ENCODE measurements around the gene ADAP1. TPM values are rescaled to one million over a fixed set of nuclear protein-coding genes. Genes with fewer than 3 reads are reported as not detected.

Gene ADAP1
- total RNA-seq, 1 donor from 2014 or later, result 0.30 TPM

DNA sequence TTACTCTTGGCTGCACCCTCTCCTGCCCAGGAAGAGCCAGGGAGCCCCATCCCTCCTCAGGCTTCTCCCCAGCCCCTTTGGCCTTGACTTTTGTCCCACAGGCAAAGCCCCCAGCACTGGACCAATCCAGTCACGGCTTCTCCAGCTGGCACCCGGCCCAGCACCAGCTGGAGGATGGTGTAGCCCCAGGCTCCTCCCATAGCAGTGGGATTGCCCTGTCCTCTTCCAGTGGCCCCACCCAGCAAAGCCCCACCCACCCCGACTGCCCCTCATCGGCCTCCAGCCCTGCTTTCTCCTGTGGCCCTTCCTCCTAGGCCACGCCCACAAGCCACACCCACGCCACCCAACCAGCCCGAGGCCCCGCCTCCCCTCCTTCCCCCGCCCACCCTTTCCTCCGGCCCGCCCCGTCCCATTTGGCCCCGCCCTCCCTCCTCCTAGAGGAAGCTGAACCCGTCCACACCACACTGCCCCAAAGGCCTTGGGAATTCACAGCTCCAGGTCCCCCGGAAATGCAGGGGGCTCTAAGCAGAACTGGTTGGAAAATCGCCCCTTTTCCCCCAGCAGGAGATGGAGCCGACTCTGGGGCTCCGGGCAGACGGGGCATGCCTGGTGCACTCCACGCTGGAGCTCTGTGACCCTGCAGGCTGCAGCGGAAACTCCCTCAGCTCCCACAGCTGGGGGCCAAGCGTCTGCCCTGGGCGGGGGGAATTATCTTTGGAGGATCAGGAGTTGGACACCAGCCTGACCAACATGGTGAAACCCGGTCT is 52.9 kb downstream of the ADAP1 start:
- H3K9me3 Mint-ChIP-seq, result no peaks in the 10 kb centered on the region
- no peak overlapping the region for H3K4me3 Mint-ChIP-seq
- DNase-seq (ENCODE audit: low spot score), result peak; percentile 96
- no peak for TF ChIP-seq EZH2 (IDR thresholded peaks at IDR 0.05)
- TF ChIP-seq EZH2phosphoT487 (IDR thresholded peaks at IDR 0.05), result no peak
- TF ChIP-seq, protein P1, sequence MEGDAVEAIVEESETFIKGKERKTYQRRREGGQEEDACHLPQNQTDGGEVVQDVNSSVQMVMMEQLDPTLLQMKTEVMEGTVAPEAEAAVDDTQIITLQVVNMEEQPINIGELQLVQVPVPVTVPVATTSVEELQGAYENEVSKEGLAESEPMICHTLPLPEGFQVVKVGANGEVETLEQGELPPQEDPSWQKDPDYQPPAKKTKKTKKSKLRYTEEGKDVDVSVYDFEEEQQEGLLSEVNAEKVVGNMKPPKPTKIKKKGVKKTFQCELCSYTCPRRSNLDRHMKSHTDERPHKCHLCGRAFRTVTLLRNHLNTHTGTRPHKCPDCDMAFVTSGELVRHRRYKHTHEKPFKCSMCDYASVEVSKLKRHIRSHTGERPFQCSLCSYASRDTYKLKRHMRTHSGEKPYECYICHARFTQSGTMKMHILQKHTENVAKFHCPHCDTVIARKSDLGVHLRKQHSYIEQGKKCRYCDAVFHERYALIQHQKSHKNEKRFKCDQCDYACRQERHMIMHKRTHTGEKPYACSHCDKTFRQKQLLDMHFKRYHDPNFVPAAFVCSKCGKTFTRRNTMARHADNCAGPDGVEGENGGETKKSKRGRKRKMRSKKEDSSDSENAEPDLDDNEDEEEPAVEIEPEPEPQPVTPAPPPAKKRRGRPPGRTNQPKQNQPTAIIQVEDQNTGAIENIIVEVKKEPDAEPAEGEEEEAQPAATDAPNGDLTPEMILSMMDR (IDR thresholded peaks at IDR 0.05), result no peak
- Histone ChIP-seq H3K27ac (no peak overlapping the region), H3K9me3 (ENCODE audit: low read depth) (no peaks in the 10 kb centered on the region), H3K4me1 (peaks cover 2% of the 10 kb centered on the region), H3K4me3 (no peak overlapping the region), H3K79me2 (ENCODE audit: low read depth) (no peaks in the 10 kb centered on the region), H3K9ac (no peak overlapping the region), H4K20me1 (ENCODE audit: low read depth) (peaks cover under 1% of the 10 kb centered on the region), H3K27me3 (peaks cover 27% of the 10 kb centered on the region), H3K4me2 (peak overlapping the region; percentile 38), H3F3A (ENCODE audit: low read depth) (no peaks in the 10 kb centered on the region), H3K36me3 (no peaks in the 10 kb centered on the region), H2AFZ (replicated peaks) (no peak overlapping the region)
- H3K27ac Mint-ChIP-seq, result no peak overlapping the region
- peaks cover 4% of the 10 kb centered on the region for H3K4me1 Mint-ChIP-seq
- H3K36me3 Mint-ChIP-seq, result no peaks in the 10 kb centered on the region
- peaks cover 13% of the 10 kb centered on the region for H3K27me3 Mint-ChIP-seq (ENCODE audit: insufficient read depth, low read depth)

- Histone ChIP-seq H3K36me3 (no peaks in the 10 kb centered on the region), H2AFZ (replicated peaks) (no peak overlapping the region), H3K27ac (no peak overlapping the region), H3F3A (ENCODE audit: low read depth) (no peaks in the 10 kb centered on the region), H3K9me3 (ENCODE audit: low read depth) (no peaks in the 10 kb centered on the region), H3K79me2 (ENCODE audit: low read depth) (no peaks in the 10 kb centered on the region), H3K4me3 (no peak overlapping the region), H4K20me1 (ENCODE audit: low read depth) (peaks cover 6% of the 10 kb centered on the region), H3K4me2 (no peak overlapping the region), H3K4me1 (peaks cover 2% of the 10 kb centered on the region), H3K27me3 (peaks cover 22% of the 10 kb centered on the region), H3K9ac (no peak overlapping the region)
- Mint-ChIP-seq H3K27ac (no peak overlapping the region), H3K36me3 (peaks cover 4% of the 10 kb centered on the region), H3K27me3 (ENCODE audit: insufficient read depth, low read depth) (peaks cover 15% of the 10 kb centered on the region), H3K4me1 (peaks cover 4% of the 10 kb centered on the region), H3K4me3 (no peak overlapping the region), H3K9me3 (no peaks in the 10 kb centered on the region)
- no peak for DNase-seq (ENCODE audit: low spot score)
- TF ChIP-seq, protein P1 (IDR thresholded peaks at IDR 0.05), result no peak
- no peak for TF ChIP-seq EZH2 (IDR thresholded peaks at IDR 0.05)
- TF ChIP-seq EZH2phosphoT487 (IDR thresholded peaks at IDR 0.05), result no peak
Measured at GRCh38 chr7:901041-901387, 53.5 kb downstream of the ADAP1 start.

DNA sequence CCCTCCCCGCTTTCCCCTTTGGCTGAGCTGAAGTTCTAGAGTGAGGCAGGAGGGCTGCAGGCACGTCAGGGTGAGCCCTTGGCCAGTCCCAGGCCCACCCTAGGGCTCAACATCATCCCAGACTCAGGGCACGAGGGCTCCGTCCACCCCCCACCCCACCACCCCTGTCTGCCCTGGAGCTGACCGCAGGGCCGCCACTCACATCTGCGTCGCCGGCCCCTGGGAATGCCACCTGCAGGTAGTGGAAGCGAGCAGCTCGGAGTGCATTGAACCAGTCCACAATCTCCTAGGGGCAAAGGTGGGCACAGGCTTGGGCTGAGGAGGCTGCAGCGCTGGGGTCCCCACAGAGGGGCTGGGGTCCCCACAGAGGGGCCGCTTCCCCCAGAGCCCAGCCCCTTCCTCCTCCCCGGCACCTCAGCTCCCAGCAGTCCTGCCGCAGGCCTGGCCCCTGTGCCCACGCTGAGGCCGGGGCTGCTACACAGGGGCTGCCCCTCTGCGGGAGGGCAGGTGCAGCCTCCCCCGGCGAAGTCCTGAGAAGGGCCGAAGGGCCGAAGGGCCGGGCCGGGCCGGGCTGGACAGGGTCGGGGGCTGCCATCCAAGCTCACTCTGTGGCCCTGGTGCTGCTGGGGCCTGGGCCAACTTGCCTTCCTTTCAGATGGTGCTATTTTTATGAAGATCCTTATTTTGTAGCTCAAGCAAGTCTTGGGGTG is 54.0 kb downstream of the ADAP1 start:
- Mint-ChIP-seq H3K36me3 (peaks cover 6% of the 10 kb centered on the region), H3K4me1 (peaks cover 4% of the 10 kb centered on the region), H3K9me3 (no peaks in the 10 kb centered on the region), H3K4me3 (no peak overlapping the region), H3K27me3 (ENCODE audit: insufficient read depth, low read depth) (peaks cover 16% of the 10 kb centered on the region), H3K27ac (no peak overlapping the region)
- no peak for TF ChIP-seq EZH2 (IDR thresholded peaks at IDR 0.05)
- TF ChIP-seq, protein P1 (IDR thresholded peaks at IDR 0.05), result no peak
- TF ChIP-seq EZH2phosphoT487 (IDR thresholded peaks at IDR 0.05), result no peak
- no peaks in the 10 kb centered on the region for H3K79me2 ChIP-seq (ENCODE audit: low read depth)
- no peak overlapping the region for H3K27ac ChIP-seq
- peaks cover 2% of the 10 kb centered on the region for H3K4me1 ChIP-seq
- DNase-seq (ENCODE audit: low spot score), result no peak
- H2AFZ ChIP-seq (replicated peaks), result no peak overlapping the region
- no peak overlapping the region for H3K9ac ChIP-seq
- H3K36me3 ChIP-seq, result no peaks in the 10 kb centered on the region
- no peak overlapping the region for H3K4me2 ChIP-seq
- no peaks in the 10 kb centered on the region for H3F3A ChIP-seq (ENCODE audit: low read depth)
- H3K9me3 ChIP-seq (ENCODE audit: low read depth), result no peaks in the 10 kb centered on the region
- H4K20me1 ChIP-seq (ENCODE audit: low read depth), result peaks cover 10% of the 10 kb centered on the region
- H3K4me3 ChIP-seq, result no peak overlapping the region
- H3K27me3 ChIP-seq, result peaks cover 16% of the 10 kb centered on the region
